ENCODE results near the gene ARPP21. TPM values are rescaled to one million over a fixed set of nuclear protein-coding genes. Genes with fewer than 3 reads are reported as not detected.

The ARPP21 gene
- total RNA-seq, 4 donors from 2014 or later: 0.28 to 1.6 TPM; not detected in 2

GRCh38 chr3:35737934-35738706 is 98.8 kb downstream of the ARPP21 start:
- no peak for DNase-seq (ENCODE audit: low spot score)
- TF ChIP-seq, protein P1, sequence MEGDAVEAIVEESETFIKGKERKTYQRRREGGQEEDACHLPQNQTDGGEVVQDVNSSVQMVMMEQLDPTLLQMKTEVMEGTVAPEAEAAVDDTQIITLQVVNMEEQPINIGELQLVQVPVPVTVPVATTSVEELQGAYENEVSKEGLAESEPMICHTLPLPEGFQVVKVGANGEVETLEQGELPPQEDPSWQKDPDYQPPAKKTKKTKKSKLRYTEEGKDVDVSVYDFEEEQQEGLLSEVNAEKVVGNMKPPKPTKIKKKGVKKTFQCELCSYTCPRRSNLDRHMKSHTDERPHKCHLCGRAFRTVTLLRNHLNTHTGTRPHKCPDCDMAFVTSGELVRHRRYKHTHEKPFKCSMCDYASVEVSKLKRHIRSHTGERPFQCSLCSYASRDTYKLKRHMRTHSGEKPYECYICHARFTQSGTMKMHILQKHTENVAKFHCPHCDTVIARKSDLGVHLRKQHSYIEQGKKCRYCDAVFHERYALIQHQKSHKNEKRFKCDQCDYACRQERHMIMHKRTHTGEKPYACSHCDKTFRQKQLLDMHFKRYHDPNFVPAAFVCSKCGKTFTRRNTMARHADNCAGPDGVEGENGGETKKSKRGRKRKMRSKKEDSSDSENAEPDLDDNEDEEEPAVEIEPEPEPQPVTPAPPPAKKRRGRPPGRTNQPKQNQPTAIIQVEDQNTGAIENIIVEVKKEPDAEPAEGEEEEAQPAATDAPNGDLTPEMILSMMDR (IDR thresholded peaks at IDR 0.05): no peak
- no peak for ATAC-seq (ENCODE audit: low FRiP score)

DNA sequence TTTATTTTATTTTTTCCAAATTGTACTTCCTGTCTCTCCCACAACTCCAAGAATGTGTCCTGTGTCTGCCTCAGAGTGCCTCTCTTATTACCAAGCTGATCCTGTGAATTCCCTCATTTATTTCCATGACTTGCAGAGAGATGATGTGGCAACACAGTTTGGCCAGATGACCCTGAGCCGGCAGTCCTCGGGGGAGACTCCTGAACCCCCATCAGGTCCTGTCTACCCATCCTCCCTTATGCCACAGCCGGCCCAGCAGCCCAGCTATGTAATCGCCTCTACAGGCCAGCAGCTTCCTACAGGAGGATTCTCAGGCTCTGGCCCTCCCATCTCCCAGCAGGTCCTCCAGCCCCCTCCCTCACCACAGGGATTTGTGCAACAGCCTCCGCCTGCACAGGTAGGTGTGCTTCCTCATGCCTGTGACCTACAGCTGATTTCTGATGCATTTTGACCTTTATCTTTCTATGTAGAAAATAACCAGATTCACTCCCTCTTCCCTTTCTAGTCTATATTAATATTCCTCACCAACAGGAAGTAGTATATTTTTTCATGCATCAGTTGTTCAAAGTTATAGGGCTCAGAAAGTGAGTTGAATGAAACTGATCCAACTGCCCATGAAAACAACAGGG is 100.0 kb downstream of the ARPP21 start:
- DNase-seq (ENCODE audit: low spot score) (no peak), ATAC-seq (ENCODE audit: low FRiP score) (no peak)
- TF ChIP-seq, protein P1 (IDR thresholded peaks at IDR 0.05): no peak

DNA sequence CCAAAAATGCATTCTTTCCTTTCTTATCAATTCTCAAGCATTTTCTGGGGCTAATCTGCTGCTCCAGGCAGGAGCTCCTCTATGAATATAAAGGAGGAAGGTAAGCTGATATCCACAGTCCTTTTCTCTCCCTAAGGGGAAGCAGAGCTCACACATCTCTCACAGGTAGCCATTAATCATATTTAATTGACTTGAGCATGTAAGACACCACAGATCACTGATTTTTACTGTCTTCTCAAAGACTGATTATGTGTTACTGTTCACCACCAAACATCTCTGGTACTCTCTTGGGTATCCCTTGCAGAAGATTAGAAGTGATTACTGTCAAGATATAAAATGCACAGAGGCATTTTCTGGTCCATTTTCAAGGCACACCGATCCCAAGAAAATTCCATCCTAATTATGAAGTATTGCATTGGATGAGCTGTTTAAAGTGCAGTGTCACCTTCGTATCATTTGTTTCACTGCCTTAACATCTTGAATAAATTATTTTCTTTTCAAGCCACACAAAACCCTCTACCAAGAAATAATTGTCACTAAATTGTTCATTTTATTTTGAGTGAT is 100.7 kb downstream of the ARPP21 start:
- DNase-seq (ENCODE audit: low spot score) (no peak), ATAC-seq (ENCODE audit: low FRiP score) (no peak)
- TF ChIP-seq, protein P1 (IDR thresholded peaks at IDR 0.05): no peak

GRCh38 chr3:35743218-35743617 is 103.9 kb downstream of the ARPP21 start:
- ATAC-seq (ENCODE audit: low FRiP score) (no peak), DNase-seq (ENCODE audit: low spot score) (no peak)
- TF ChIP-seq, protein P1 (IDR thresholded peaks at IDR 0.05): no peak

- TF ChIP-seq, protein P1 (IDR thresholded peaks at IDR 0.05): no peak
- ATAC-seq (ENCODE audit: low FRiP score) (no peak), DNase-seq (ENCODE audit: low spot score) (no peak)
Observed at GRCh38 chr3:35744419-35744818, 105.1 kb downstream of the ARPP21 start.

DNA sequence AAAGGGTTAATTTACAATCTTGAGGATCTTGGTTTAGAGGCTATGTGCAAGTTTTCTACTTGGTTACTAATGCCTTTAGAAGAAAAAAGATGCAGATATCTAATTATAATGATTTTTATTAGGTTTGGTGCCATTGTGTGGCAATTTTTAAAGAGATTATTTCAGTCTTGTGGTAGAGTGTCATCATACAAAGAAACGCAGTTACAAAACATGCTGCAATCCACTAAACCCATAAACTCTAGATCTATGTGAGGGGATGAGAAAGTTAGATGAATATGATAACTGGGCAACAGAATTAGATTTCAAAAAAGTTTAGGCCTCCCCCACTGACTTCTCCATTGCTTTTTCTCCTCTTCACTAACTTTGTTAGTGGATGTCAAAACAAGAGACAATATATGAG is 106.0 kb downstream of the ARPP21 start:
- TF ChIP-seq, protein P1 (IDR thresholded peaks at IDR 0.05): no peak
- ATAC-seq (ENCODE audit: low FRiP score) (no peak), DNase-seq (ENCODE audit: low spot score) (no peak)
